CD4-positive, alpha-beta T cell treated with Interleukin-2 at 100 ng/mL for 4 hours (primary cell): ENCODE data around the gene MID1.

Experiments used
- DNase-seq: peaks from one replicate; pipeline ENCODE4 v3.0.0-alpha.2; 2020; ENCODE audit warnings: low spot score

MID1 gene

GRCh38 chrX:10576777-10577447, 43.5 kb downstream of the MID1 start:
- DNase-seq, result no peak

GRCh38 chrX:10576186-10576585, 44.2 kb downstream of the MID1 start:
- no peak for DNase-seq

GRCh38 chrX:10574663-10575062, 45.7 kb downstream of the MID1 start:
- no peak for DNase-seq

GRCh38 chrX:10571260-10571659, 49.1 kb downstream of the MID1 start:
- no peak for DNase-seq

GRCh38 chrX:10570601-10571000, 49.8 kb downstream of the MID1 start:
- no peak for DNase-seq

- DNase-seq, result no peak
Observed at GRCh38 chrX:10569946-10570345, 50.4 kb downstream of the MID1 start.

- no peak for DNase-seq
Observed at GRCh38 chrX:10568428-10568827, 52.0 kb downstream of the MID1 start.

GRCh38 chrX:10567136-10567535, 53.2 kb downstream of the MID1 start:
- DNase-seq, result no peak

GRCh38 chrX:10566716-10567097, 53.7 kb downstream of the MID1 start:
- DNase-seq, result no peak

GRCh38 chrX:10564484-10564883, 55.9 kb downstream of the MID1 start:
- DNase-seq, result no peak

- no peak for DNase-seq
Observed at GRCh38 chrX:10557166-10557565, 63.2 kb downstream of the MID1 start.

- no peak for DNase-seq
Observed at GRCh38 chrX:10556405-10556804, 64.0 kb downstream of the MID1 start.

GRCh38 chrX:10555846-10556245, 64.5 kb downstream of the MID1 start:
- DNase-seq, result no peak

GRCh38 chrX:10554612-10555270, 65.6 kb downstream of the MID1 start:
- DNase-seq, result no peak

GRCh38 chrX:10549280-10549679, 71.1 kb downstream of the MID1 start:
- no peak for DNase-seq

GRCh38 chrX:10548688-10549087, 71.7 kb downstream of the MID1 start:
- DNase-seq, result no peak

- DNase-seq, result no peak
Observed at GRCh38 chrX:10545882-10546281, 74.5 kb downstream of the MID1 start.

GRCh38 chrX:10542586-10542985, 77.8 kb downstream of the MID1 start:
- no peak for DNase-seq

- no peak for DNase-seq
Observed at GRCh38 chrX:10538831-10539230, 81.6 kb downstream of the MID1 start.

GRCh38 chrX:10537308-10537707, 83.1 kb downstream of the MID1 start:
- DNase-seq, result no peak

GRCh38 chrX:10536744-10537143, 83.6 kb downstream of the MID1 start:
- no peak for DNase-seq

- no peak for DNase-seq
Observed at GRCh38 chrX:10534611-10535010, 85.8 kb downstream of the MID1 start.

- no peak for DNase-seq
Observed at GRCh38 chrX:10533696-10534365, 86.6 kb downstream of the MID1 start.

- no peak for DNase-seq
Observed at GRCh38 chrX:10531927-10532326, 88.5 kb downstream of the MID1 start.
